NCI-H2107 treated with DMSO at 0.1 percent for 48 hours (cell line): ENCODE measurements around the gene EHMT1.
"Not testable (repeated sequence)": the region's sequence is repeated elsewhere in the genome, so short reads cannot be mapped to it uniquely, and the experiment has no call there.

Source experiments
- DNase-seq: peaks from one replicate; lab custom pipeline; 2025; ENCODE audit not compliant: unreplicated experiment; lab: John Stamatoyannopoulos, UW

The EHMT1 gene

DNA sequence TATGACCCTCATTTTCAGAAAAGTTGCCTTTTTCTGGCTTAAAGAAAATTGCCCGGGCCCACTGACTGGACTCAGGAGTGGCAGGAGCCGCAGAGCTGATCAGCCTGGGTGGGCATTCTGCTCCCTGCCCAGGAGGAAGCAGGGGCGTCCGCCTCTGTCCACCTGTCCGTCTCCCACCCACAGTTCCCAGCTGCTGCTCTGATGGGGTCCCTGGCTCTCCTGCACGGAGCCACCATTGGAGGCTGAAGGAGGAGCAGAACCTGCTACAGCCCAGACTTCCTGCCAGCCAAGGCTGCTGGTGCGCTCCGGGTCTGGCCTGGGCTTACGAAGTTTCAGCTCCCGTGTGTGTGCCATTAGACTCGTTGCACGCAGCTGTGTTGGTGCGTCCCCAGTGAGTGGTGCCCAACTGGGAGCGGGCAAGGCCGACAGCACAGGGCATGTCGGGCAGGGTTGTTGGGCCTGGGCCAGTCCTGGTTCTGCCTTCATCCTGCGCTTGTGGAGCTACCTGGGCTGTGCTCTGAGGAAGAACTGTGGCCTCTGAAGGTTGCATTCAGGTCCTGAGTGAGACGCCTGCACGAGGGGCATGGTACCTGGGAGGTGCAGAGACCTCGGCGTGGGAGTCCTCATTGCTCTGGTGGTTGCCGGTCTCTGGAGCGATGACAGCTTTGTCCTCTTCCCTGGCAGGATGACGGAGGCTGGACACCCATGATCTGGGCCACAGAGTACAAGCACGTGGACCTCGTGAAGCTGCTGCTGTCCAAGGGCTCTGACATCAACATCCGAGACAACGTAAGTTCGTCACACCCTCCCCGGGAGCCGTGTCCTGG is 181.6 kb downstream of the EHMT1 start:
- no peak for DNase-seq

DNA sequence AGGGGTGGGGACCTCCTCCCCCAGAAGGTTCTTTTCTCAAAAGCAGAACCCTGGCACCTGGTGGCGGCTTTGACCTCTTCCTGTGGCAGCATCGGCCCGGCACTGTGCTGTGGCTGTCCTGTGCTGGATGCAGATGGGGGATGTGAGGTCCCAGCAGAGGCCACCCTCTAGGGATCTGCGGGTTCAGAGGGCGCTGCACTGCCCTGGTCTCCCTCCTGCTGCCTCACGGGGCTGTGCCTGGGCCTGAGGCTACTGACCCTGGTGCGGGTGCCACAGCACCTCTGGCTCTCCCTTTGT is 182.2 kb downstream of the EHMT1 start:
- DNase-seq: no peak

DNA sequence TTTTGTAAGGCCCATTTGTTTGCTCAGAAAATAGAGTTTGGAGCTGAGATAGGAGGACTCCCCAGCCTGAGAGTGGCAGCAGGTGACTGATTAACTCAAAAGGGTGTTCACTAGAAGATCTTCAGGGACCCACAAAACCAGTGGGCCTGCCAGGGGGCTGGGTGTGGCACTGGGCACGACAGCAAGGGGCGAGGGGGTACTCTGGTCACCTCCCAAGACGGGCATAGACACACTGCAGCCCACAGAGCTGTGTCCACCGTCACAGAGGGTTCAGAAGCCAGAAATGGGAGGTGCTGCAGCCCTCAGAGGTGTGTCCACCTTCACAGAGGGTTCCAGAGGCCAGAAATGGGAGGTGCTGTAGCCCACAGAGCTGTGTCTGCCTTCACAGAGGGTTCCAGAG is 183.2 kb downstream of the EHMT1 start:
- no peak for DNase-seq

DNA sequence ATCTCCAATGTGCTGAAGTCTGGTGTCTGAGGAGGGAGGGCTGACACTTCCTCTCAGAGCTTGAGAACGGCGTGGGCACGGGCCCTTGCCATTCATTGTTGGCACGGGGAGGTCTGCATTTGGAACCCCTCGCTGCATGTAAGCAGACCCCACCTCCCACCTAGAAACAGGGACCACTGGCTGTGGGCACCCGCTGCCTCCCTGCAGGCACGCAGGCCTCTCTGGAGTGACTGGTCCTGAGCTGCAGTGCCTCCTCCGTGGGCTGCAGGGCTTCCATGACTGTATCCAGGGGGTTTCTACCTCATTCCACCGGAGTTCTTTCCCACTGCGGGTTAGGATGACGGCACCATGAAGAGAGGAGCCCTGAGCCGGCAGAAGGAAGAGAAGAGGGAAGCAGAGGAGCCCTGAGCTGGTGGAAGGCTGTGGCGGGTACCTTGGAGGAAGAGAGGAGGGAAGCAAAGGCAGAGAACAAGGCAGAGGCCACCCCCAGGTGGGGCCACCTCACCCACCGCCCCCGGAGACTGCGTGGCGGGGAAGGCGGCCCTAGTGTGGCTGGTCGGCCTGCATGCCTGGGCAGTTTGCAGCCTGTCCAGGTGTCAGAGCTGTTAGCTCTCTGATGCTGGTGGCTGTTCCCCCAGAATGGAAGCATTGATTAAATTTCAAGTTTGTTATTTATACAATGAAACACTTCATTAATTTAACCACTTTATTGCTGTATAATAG is 183.9 kb downstream of the EHMT1 start:
- no peak for DNase-seq

DNA sequence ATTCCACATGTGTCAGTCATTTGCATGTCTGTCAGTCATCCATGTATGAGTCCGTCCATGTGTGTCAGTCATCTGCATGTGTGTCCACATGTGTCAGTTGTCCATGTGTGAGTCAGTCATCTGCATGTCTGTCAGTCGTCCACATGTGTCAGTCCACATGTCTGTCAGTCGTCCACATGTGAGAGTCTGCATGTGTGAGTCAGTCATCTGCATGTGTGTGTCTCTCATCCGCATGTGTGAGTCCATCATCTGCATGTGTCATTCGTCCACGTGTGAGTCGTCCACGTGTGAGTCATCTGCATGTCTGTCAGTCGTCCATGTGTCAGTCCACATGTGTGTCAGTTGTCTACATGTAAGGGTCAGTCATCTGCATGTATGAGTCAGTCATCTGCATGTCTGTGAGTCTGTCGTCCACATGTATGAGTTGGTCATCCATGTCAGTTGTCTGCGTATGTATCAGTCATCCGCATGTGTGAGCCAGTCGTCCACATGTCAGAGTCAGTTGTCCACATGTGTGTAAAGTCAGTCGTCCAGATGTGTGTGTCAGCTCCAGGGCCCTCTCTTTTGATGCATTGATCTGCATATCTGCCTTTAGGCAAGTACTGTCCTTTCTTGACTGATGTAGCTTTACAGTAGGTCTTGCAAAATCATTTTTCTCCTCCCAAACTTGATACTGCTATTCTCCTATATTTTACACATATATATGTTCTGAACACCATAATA is 186.3 kb downstream of the EHMT1 start:
- no peak for DNase-seq

DNA sequence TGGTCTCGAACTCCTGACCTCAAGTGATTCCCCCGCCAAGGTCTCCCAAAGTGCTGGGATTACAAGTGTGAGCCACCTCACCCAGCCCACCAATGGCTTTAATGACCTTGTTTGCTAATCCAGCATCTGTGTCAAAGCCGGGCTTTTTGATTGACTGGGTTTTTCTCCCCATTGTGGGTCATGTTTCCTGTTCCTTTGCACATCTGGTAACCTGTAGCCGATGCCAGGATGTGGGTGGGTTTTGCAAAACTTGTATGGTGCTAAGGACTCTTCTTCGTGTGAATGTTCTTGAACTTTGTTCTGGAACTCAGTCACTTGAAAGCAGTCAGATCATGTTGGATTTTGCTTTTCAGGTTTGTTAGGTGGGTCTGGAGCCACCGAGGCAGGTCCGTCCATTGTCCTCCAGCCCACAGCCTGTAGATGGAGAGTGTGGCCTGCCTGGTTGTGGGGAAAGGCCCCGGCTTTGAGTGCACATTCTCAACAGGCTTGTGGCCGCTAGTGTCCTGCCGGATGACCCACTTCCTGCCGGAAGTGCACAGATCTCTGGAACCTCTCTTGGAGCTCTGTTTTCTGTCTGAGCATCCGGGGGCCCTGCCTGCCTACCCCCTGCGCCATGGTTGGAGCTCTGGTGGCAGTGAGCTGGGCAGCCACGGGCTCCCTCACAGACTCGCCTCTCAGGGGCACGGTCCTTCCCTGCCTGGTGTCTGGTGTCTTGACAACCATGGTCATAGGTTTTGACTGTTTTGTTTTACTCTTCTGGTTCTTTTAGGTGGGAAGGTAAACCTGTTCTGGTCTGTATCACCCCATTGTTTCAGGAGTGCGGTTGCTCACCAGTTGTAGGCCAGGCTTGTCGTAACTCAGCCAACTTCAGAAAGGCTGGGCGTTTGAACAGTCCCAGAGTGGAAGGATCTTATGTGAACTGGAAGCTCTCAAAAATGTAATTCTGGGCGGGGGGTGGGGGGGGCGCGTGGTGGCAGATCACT is 189.2 kb downstream of the EHMT1 start:
- DNase-seq: no peak

DNA sequence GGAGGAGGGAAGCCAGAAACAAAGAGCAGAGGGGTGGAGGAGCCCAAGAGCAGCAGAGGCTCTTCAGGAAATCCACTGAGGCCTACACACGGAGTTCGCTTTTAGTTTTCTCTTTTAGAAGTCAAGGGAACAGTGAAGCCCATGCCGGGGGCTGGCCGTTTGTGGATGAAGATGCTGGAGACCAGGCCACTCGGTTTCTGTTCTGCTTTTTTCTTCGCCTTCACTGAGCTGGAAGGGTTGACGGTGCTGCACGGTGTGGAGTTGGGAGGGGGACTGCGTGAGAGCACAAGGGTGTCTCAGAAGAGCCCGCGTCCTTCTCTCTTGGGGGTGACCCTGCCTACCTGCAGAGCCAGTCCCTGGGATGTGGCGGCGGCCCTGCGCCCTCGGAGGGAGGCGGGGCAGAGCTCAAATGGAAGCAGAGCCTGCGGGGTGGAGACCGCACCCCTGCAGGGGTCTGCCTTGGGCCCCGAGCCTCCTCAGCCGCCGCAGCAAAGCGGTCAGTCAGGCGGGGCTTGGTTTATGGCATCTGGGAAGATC is 190.3 kb downstream of the EHMT1 start:
- no peak for DNase-seq

DNA sequence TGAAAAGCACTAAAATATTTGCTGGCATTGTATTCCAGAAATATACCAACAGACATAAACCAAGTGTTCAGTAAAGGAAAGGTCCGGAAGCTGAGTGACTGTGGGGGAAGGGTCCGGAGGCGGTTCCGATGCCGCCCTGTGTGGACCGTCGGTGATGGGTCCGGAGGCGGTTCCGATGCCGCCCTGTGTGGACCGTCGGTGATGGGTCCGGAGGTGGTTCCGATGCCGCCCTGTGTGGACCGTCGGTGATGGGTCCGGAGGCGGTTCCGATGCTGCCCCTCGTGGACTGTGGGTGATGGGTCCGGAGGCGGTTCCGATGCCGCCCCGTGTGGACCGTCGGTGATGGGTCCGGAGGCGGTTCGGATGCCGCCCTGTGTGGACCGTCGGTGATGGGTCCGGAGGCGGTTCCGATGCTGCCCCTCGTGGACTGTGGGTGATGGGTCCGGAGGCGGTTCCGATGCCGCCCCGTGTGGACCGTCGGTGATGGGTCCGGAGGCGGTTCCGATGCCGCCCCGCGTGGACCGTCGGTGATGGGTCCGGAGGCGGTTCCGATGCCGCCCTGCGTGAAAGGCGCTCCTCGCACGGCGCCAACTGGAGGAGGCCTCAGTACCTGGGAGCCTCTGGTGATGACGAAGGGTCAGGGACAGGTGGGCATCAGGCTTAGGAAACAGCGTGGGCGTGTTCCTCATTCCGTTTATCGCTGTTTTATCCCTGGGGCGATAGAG is 191.1 kb downstream of the EHMT1 start:
- DNase-seq: not testable (repeated sequence)

DNA sequence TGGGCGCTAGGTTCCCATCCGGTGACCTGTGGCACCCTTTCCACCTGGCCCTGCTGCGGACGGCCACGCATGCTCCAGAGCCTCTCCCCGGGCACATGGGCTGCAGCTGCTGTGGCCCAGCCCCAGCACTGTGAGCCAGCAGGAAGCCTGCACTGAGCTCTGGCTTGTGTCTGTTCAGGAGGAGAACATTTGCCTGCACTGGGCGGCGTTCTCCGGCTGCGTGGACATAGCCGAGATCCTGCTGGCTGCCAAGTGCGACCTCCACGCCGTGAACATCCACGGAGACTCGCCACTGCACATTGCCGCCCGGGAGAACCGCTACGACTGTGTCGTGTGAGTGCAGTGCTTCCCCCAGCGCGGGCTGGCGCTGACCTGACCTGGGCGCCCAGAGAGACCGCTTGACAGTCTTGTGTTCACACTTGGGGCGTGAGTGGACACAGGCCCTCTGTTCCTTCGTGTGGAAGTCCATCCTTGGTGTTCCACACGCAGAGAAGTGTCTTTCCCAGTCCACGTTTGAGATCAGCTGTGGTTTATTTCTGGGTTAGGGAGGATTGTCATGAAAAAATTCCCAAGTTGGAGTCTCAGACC is 192.6 kb downstream of the EHMT1 start:
- no peak for DNase-seq

DNA sequence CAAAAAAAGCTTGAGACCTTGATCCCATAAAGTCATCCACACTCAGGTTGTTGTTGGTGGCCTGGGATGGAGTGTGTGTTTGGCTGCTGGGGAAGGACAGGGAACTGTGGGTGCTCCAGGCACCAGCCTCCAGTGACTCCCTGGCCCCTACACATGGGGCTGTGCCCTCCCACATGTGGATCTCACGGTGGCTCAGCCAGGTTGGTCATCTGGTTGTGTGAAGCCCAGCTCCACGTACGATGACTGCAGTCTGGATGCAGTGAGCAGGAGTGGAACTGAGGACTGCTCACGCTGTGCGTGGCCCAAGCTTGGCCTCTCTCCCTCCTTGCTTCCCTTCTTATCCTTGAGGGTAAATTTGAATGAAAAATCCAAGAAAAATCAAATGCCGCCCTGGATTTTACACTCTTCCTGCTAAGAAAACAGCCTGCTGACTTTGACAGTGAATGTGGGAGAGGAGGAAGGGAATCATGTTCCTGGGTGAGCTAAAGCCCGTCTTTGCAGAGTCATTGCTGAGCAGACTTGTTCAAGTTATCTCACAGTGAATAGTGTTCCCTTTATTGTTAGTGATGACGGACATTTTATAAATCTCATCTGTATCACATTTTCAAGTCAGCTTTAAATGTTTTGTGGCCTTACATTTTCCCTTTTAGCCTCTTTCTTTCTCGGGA is 193.7 kb downstream of the EHMT1 start:
- no peak for DNase-seq

DNA sequence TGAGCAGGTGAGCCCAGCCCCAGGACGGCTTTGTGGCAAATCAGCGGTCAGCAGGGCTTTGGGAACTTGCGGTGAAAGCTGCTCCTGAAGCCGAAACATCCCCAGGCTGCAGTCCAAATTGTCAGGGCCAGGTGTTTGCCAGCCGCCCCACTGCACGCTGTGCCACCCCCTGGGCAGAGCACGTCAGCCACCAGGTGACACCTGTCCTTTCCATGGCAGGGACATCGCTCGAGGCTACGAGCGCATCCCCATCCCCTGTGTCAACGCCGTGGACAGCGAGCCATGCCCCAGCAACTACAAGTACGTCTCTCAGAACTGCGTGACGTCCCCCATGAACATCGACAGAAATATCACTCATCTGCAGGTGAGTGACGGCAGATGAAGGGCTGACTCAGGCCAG is 194.4 kb downstream of the EHMT1 start:
- peak; percentile 75 for DNase-seq

DNA sequence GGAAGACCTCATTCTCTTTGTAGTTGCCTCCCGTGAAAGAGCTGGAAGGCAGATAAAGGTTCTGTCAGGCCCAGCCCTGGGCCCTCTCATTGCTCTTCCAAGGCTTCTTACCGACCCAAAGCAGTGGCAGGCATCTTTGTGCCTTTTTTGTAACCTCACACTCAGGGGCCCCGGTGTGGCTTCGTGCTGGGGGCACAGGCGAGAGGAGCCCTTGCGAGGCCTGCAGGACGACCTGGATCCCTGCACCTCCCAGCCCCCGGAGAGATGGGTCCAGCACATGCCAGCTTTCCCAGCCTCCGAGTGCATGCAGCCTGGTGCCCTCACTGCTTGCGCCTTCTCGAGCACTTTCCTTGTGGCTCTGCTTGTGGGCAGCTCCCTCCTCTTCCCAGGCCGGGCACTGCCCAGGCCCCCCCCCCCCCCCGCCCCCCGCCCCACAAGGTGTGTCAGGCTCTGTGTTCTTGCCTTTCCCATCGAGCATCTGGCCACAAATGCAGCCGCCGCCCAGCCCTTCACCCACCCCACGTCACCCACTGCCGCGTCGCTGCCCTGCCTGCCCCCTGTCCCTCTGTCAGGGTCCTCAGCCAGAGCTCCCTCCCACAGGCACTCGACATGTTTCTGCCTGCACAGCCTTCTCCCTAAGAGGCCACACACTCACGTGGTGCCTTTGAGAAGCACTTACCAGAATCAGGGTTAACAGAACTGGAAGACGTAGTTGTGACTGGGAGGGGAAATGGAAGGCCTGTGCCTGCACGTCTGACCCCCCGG is 195.0 kb downstream of the EHMT1 start:
- peak; percentile 78 for DNase-seq

DNA sequence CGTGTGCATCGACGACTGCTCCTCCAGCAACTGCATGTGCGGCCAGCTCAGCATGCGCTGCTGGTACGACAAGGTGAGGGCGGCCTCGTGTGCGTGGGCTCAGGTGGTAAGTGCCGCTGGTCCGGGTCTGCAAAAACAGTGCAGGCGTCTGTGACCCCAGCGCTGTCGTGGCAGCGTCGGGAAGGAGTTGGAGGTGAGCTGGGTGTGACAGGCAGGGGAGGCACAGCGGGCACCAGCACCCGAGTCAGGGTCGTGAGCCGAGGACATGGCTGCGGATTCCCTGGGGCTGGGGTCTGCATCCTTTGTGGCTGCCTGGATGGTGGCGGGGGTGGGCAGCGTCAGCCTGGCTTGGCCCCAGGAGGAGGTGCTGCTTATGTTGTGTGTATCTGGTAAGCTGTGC is 195.6 kb downstream of the EHMT1 start:
- no peak for DNase-seq

DNA sequence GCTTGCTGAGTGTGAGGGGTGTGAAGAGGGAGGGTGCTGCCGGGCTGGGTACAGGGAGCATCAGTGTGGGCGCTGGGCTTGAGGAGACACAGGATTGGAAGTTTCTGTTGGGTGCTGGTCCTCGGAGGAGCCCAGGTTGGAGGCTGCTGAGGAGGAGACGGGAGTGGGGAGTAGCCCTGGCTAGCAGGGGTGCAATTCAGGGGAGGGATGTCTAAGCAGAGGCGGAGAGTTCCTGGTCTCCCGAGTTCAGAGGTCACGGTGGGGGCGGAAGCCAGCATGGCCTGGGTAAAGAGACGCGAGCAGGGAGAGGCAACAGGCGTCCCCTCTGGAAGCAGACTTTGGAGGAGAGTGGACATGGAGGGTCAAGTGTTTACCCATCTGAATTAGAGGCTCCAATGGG is 196.0 kb downstream of the EHMT1 start:
- no peak for DNase-seq

DNA sequence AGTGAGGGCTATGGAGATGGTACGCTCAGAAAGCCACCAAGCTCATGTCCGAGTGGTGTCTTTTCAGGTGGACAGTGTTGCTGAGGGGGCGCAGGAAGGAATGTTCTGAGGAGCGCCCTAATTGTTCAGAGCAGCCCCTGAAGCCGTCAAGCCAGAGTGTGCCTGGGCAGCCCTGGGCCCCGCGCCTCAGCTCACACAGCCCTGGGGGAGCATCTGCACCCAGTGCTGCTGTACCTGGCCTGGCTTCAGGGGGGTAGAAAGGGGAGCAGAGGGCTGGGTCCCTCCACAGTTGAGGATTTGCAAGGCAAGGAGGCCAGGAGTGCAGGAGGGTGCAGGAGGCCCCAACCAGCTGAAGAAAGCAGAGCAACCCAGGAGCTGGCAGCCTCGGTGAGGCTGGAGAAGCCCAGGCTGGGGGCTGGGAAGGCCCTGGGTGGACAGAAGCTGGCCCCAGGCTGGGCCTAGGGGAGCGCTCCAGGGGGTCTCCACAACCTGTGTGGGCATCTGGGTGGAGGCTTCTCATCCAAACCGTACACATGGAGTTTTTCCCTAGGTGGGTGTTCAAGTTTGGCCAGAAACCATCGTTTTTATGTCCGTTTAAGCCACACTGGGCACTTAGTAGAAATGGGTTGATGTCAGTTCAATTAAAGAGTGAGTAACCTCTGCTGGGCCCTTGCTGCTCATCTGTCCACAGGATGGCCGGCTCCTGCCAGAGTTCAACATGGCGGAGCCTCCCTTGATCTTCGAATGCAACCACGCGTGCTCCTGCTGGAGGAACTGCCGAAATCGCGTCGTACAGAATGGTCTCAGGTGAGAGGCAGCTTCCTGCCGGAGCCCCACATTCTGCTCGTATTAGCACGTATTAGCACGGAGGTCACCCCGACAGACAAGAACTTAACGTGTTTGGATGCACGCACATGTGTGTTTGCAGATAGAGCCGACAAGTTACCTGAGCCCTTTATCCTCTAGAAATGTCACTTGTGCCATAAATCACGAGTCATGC is 196.8 kb downstream of the EHMT1 start:
- no peak for DNase-seq

DNA sequence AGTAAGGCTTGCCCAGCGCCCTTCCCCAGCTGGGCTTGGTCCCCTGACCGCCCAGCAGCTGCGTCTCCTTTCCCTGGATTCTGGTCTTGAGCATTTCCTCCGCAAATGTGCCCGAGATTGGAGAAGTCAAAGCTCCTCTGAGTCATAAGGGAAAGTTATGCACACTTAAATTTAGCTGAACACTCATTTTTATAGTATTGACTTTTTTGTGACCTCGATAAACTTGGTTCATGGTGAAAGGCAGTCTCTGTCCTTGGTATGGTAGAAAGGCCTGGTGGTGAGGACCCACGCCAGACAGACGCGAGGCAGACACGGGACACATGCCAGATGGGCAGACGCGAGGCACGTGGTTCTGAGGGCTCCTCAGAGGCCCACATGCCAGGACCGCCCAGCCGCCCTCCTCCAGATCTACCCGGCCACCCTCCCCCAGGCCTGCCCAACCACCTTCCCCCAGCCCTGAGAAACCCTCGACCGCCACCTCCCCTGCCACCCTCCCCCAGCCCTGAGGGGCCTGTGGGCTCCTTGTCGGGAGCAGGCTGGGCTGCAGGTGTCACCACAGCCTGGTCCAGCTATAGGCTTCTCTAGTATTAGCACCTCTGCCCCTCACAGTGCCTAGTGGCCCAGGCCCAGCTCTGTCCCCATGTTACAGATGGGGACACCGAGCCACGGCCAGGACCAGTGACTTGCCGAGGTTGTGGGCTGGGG is 197.9 kb downstream of the EHMT1 start:
- DNase-seq: no peak
